Urinary bladder (tissue), 4 donors: ENCODE measurements around the gene NPY4R. TPM values are rescaled to one million over a fixed set of nuclear protein-coding genes. Genes with fewer than 3 reads are reported as not detected.
"Not testable (repeated sequence)": the region's sequence is repeated elsewhere in the genome, so short reads cannot be mapped to it uniquely, and the experiment has no call there.

Experiments used
- DNase-seq: peaks from one replicate; pipeline ENCODE4 v3.0.0-alpha.2; 2015; ENCODE audit errors: extremely low spot score
- H3K27ac ChIP-seq: one replicate; pipeline ENCODE4 v1.5.1; 2013; ENCODE audit warnings: low read depth, mild to moderate bottlenecking, moderate library complexity
- H3K36me3 ChIP-seq: one replicate; pipeline ENCODE4 v1.6.1; 2013; ENCODE audit warnings: mild to moderate bottlenecking, moderate library complexity; ENCODE audit not compliant: insufficient read depth
- H3K4me1 ChIP-seq: one replicate; pipeline ENCODE4 v1.6.1; 2013; ENCODE audit warnings: mild to moderate bottlenecking, moderate library complexity; ENCODE audit not compliant: insufficient read depth
- H3K4me3 ChIP-seq: one replicate; pipeline ENCODE4 v1.5.1; 2013; ENCODE audit warnings: low read depth, low read length
- WGBS: extraction: QIAGEN DNeasy Blood & Tissue Kit; methylation state at CpG from one replicate; pipeline ENCODE4 v1.1.7; 2013; 5-methylcytosine and 5-hydroxymethylcytosine counted together
- polyA plus RNA-seq: library from polyadenylated mRNA; stranded (reverse); fragments of 200-250 nt; gene quantifications from one replicate; pipeline ENCODE4 v1.2.3, GENCODE V29; 2013
- total RNA-seq: library from RNA; depleted of rRNA; stranded (reverse); fragments of >200 nt; gene quantifications from one replicate; pipeline ENCODE4 v1.2.3, GENCODE V29; 2014
- donor health status: healthy with polysubstance abuse.
- donor health status: healthy.

Gene NPY4R
- total and polyA plus RNA-seq, 2 donors, result 0.16 TPM; not detected in 1

- WGBS, result no CpG with 5 or more reads among the region's 2 CpGs
- H3K4me3 ChIP-seq, H3K36me3 ChIP-seq, H3K27ac ChIP-seq, DNase-seq, H3K4me1 ChIP-seq: not testable (repeated sequence)
Measured at GRCh38 chr10:46486459-46486858, 20.7 kb upstream of the NPY4R start.

- H3K27ac ChIP-seq, H3K4me3 ChIP-seq, DNase-seq, H3K4me1 ChIP-seq, H3K36me3 ChIP-seq: not testable (repeated sequence)
- 70% methylated on average over 3 of the region's 3 CpGs for WGBS
Measured at GRCh38 chr10:46474746-46475320, 9.1 kb upstream of the NPY4R start.

- H3K36me3 ChIP-seq, H3K27ac ChIP-seq, H3K4me1 ChIP-seq, DNase-seq, H3K4me3 ChIP-seq: not testable (repeated sequence)
- WGBS, result 65% methylated on average over 3 of the region's 3 CpGs
Measured at GRCh38 chr10:46473758-46474157, 8.0 kb upstream of the NPY4R start.

GRCh38 chr10:46470134-46470533 lies 4.4 kb upstream of the NPY4R start:
- DNase-seq, H3K4me1 ChIP-seq, H3K4me3 ChIP-seq, H3K27ac ChIP-seq, H3K36me3 ChIP-seq: not testable (repeated sequence)
- WGBS, result no CpG with 5 or more reads among the region's 1 CpG

GRCh38 chr10:46468119-46468809 lies 2.5 kb upstream of the NPY4R start:
- not testable (repeated sequence) for DNase-seq, H3K27ac ChIP-seq, H3K4me3 ChIP-seq, H3K4me1 ChIP-seq, H3K36me3 ChIP-seq
- WGBS, result 50% methylated on average over 1 of the region's 4 CpGs

GRCh38 chr10:46463608-46464007 lies 2.1 kb downstream of the NPY4R start:
- no CpG with 5 or more reads among the region's 2 CpGs for WGBS
- not testable (repeated sequence) for H3K4me1 ChIP-seq, H3K4me3 ChIP-seq, DNase-seq, H3K27ac ChIP-seq, H3K36me3 ChIP-seq

- WGBS, result 88% methylated on average over 6 of the region's 10 CpGs
- H3K27ac ChIP-seq, H3K4me3 ChIP-seq, H3K36me3 ChIP-seq, H3K4me1 ChIP-seq, DNase-seq: not testable (repeated sequence)
Measured at GRCh38 chr10:46462276-46462675, 3.5 kb downstream of the NPY4R start.

GRCh38 chr10:46459579-46459978 lies 6.2 kb downstream of the NPY4R start:
- H3K4me3 ChIP-seq, DNase-seq, H3K4me1 ChIP-seq, H3K27ac ChIP-seq, H3K36me3 ChIP-seq: not testable (repeated sequence)
- 100% methylated on average over 3 of the region's 7 CpGs for WGBS

GRCh38 chr10:46457071-46457470 lies 8.7 kb downstream of the NPY4R start:
- not testable (repeated sequence) for H3K36me3 ChIP-seq, H3K27ac ChIP-seq, DNase-seq, H3K4me3 ChIP-seq, H3K4me1 ChIP-seq
- WGBS, result no CpG with 5 or more reads among the region's 3 CpGs

- DNase-seq, H3K4me3 ChIP-seq, H3K27ac ChIP-seq, H3K4me1 ChIP-seq, H3K36me3 ChIP-seq: not testable (repeated sequence)
- WGBS, result no CpG with 5 or more reads among the region's 2 CpGs
Measured at GRCh38 chr10:46455992-46456391, 9.8 kb downstream of the NPY4R start.

- not testable (repeated sequence) for H3K36me3 ChIP-seq, H3K4me1 ChIP-seq, H3K27ac ChIP-seq, DNase-seq, H3K4me3 ChIP-seq
- WGBS, result 73% methylated on average over 1 of the region's 1 CpG
Measured at GRCh38 chr10:46451365-46451764, 14.4 kb downstream of the NPY4R start.

- not testable (repeated sequence) for DNase-seq, H3K27ac ChIP-seq
- 84% methylated on average over 7 of the region's 8 CpGs for WGBS
Measured at GRCh38 chr10:46450829-46451228, 14.9 kb downstream of the NPY4R start.

GRCh38 chr10:46447439-46447838 lies 18.3 kb downstream of the NPY4R start:
- not testable (repeated sequence) for H3K4me3 ChIP-seq, H3K36me3 ChIP-seq, DNase-seq, H3K4me1 ChIP-seq, H3K27ac ChIP-seq
- 93% methylated on average over 3 of the region's 5 CpGs for WGBS

More at GRCh38 chr10:46450829-46451228, 14.9 kb downstream of the NPY4R start:
- H3K36me3 ChIP-seq, H3K4me3 ChIP-seq, H3K4me1 ChIP-seq: not testable (repeated sequence)

- not testable (repeated sequence) for H3K36me3 ChIP-seq, DNase-seq, H3K4me3 ChIP-seq, H3K27ac ChIP-seq, H3K4me1 ChIP-seq
- WGBS, result 81% methylated on average over 4 of the region's 8 CpGs
Measured at GRCh38 chr10:46445389-46446122, 20.2 kb downstream of the NPY4R start.
